DMS79 (cell line): Measurements from ENCODE around the gene AKR1D1.
"Not testable (repeated sequence)": the region's sequence is repeated elsewhere in the genome, so short reads cannot be mapped to it uniquely, and the experiment has no call there.

Experiments used
- DNase-seq: peaks from one replicate; lab custom pipeline; 2025; lab: John Stamatoyannopoulos, UW

The AKR1D1 gene

GRCh38 chr7:138122162-138122561, 45.9 kb downstream of the AKR1D1 start:
- DNase-seq: no peak

GRCh38 chr7:138125119-138125518, 48.9 kb downstream of the AKR1D1 start:
- DNase-seq: no peak

- no peak for DNase-seq
These were observed 49.4 kb downstream of the AKR1D1 start for GRCh38 chr7:138125598-138126111.

DNA sequence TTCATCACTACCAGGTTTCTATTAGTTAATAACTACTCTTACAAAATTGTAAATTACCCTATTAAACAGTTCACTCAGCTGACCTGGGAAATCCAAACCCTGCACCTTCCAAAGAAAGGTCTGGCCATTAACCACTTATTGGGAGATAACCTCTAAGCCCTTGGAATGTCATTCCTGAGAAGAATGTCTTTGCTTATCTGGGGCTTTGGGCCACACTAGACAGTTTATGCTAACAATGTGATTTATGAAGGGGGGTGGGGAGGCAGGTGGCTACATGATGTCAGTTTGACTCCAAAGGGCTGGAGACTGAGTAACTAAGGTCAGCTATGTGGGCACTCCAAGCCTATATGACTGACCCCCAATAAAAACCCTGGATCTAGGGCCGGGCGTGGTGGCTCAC, 50.7 kb downstream of the AKR1D1 start:
- DNase-seq: no peak

DNA sequence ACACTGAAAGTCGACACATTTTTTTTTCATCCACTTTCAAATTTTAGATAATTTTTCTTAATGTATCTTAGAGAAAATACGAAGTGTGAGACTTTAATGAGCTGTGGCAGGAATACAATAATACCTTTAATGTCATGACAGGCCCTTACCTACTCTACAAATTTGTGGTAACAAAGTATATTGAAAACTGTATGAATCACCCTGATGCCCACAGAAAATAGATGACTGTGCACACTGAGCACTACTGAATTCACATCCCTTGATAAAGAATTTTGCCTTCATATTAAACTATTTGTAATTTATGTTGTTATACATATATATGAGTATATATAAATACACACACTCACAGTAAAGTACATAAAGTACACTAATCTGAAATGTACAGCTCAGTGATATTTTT, 51.7 kb downstream of the AKR1D1 start:
- DNase-seq: no peak

DNA sequence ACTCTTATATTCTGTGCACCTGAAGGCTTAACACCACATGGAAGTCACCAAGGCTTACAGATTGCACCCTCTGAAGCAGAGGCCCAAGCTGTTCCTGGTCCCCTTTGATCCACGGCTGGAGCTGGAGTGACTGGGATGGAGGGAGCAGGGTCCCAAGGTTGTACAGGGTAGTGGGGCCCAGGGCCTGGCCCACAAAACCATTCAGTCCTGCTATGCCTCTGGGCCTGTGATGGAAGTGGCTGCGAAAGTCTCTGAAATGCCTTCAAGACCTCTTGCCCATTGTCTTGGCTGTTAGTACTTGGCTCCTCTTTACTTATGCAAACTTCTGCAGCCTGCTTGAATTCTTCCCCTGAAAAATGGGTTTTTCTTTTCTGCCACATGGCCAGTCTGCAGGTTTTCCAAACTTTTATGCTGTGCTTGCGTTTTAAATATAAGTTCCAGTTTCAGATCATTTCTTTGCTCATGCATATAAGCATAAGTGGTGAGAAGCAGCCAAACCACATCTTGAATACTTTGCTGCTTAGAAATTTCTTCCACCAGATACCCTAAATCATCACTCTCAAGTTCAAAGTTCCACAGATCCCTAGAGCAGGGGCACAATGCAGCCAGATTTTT, 53.4 kb downstream of the AKR1D1 start:
- no peak for DNase-seq

DNA sequence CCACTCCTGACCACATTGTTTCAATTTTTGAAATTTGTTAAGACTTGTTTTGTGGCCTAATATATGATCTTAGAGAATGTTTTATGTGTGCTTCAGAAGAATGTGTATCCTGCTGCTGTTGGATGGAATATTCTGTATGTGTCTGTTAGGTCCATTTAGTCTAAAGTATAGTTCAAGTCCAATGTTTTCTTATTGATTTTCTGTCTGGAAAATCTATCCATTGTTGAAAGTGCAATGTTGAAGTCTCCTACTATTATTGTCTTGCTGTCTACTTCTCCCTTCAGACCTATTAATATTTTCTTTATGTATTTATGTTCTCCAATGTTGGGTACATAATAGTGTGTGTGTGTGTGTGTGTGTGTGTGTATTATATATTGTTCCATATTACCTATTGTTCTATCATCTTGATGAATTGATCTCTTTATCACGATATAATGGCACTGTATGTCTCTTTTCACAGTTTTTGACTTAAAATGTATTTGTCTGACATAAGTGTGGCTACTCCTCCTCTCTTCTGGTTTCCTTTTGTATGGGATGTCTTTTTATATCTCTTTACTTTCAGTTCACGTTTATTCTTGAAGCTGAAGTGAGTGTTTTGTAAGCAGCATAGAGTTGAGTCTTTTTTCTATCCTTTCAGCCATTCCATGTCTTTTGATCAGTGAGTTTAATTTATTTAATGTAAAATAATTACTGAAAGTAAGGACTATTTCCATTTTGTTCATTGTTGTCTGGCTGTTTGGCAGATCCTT, 61.3 kb downstream of the AKR1D1 start:
- DNase-seq: no peak

- DNase-seq: no peak
These were observed 62.0 kb downstream of the AKR1D1 start for GRCh38 chr7:138138244-138138643.

GRCh38 chr7:138142583-138143201, 66.4 kb downstream of the AKR1D1 start:
- no peak for DNase-seq

- DNase-seq: no peak
These were observed 68.7 kb downstream of the AKR1D1 start for GRCh38 chr7:138144958-138145357.

- not testable (repeated sequence) for DNase-seq
These were observed 70.0 kb downstream of the AKR1D1 start for GRCh38 chr7:138146221-138146620.

DNA sequence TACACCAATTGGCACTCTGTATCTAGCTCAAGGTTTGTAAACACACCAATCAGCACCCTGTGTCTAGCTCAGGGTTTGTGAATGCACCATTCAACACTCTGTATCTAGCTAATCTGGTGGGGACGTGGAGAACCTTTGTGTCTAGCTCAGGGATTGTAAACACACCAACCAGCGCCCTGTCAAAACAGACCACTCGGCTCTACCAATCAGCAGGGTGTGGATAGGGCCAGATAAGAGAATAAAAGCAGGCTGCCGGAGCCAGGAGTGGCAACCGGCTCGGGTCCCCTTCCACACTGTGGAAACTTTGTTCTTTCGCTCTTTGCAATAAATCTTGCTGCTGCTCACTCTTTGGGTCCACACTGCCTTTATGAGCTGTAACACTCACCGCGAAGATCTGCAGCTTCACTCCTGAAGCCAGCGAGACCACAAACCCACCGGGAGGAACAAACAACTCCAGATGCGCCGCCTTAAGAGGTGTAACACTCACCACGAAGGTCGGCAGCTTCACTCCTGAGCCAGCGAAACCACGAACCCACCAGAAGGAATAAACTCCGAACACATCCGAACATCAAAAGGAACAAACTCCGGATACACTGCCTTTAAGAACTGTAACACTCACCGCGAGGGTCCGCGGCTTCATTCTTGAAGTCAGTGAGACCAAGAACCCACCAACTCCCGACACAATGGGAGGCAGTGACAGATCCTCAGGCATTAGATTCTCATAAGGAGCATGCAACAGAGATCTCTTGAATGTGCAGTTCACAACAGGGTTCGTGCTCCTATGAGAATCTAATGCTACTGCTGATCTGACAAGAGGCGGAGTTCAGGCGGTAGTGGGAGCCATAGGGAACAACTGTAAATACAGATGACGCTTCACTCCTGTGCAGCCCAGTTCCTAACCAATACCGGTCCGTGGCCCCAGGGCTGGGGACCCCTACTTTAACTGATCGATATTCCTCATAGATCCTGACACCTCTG, 70.8 kb downstream of the AKR1D1 start:
- DNase-seq: not testable (repeated sequence)

DNA sequence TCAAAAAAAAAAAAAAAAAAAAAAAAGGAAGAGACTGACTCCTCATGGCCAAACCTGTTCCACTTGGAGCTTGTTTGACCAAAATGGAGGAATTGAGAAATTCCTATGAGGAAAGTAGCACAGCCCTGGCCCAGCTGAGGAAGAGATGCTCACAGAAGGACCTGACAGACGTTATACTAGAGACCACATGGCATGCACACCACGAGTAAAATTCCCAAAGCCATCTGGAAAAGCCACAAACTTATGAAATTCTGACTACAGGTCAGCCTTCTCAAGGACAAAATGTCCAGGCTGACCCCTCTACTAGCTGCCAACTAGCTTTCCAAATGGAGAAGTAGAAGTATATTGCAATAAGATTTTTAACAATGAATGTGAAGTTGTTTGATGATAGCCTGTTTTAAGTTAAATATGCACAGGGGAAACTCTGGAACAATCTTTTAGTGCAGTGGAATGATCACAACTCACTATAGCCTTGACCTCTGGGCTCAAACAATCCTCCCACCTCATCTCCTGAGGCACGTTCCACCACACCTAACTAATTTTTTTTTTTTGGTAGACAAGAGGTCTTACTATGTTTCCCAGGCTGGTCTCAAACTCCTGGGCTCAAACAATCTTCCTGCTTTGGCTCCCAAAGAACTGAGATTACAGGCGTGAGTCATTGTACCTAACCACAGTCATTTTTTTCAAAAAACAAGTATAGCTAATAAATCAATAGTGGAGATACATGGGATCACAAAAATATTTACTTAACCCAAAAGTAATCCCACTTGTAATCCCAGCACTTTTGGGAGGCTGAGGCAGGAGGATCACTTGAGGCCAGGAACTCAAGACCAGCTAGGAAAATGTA, 75.7 kb downstream of the AKR1D1 start:
- DNase-seq: no peak

- DNase-seq: no peak
These were observed 78.4 kb downstream of the AKR1D1 start for GRCh38 chr7:138154661-138155060.

DNA sequence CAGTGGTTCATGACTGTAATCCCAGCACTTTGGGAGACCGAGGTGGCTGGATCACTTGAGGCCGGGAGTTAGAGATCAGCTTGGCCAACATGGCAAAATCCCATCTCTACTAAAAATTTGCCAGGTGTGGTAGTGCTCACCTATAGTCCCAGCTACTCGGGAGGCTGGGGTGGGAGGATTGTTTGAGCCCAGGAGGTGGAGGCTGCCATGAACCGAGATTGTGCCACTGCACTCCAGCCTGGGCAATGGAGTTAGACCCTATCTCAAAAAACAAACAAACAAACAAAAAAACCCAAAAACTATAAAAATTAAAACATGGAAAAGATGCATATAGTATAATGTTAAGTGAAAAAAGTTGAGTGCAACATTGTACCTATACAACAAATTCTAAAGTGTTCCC, 81.4 kb downstream of the AKR1D1 start:
- no peak for DNase-seq

- no peak for DNase-seq
These were observed 82.7 kb downstream of the AKR1D1 start for GRCh38 chr7:138158739-138159528.

GRCh38 chr7:138161600-138162081, 85.4 kb downstream of the AKR1D1 start:
- peak; percentile 85 for DNase-seq

- no peak for DNase-seq
These were observed 86.0 kb downstream of the AKR1D1 start for GRCh38 chr7:138162236-138162635.

DNA sequence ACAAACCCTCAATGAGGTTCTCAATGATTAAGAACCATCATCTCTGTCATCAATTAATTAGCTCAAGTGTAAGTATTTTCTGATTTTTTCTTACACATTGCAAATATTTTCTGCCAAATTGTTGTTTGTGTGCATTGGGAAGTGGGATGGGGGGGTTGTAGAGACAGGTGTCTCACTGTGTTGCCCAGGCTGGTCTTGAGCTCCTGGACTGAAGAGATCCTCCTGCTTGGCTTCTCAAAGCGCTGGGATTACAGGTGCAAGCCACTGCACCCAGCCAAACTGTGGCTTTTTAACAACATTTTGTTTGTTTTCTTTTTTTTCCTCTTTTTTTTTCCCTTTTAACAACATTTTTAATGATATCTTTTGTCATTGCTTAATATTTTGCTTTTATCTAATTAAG, 87.5 kb downstream of the AKR1D1 start:
- DNase-seq: no peak

DNA sequence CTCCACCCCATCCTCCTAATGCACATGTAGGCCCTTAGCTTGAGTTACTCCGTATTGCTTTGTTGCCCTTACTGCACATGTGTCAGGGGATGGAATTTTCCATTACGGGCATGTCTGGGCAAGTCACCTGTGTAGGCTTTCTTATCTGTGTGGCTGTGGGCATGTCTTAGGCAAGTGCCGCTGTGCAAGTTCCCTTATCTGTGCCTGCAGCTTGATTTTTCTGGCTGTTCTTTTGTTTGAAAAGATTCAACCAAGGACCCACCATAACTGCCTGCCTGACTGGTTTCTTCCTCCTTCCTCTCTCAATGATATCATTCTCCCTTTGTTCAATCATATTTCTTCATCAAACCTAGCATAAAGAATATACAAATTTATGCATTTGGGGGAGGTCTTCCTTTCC, 88.5 kb downstream of the AKR1D1 start:
- DNase-seq: no peak
